Large intestine (tissue), 3 donors: ENCODE results near the gene S1PR3. TPM values are rescaled to one million over a fixed set of nuclear protein-coding genes. Genes with fewer than 3 reads are reported as not detected.
A peak's percentile ranks its signal among the peaks of the same experiment; 100 is the strongest.

Experiments
- DNase-seq, 2 donors: peaks; one replicate each; pipeline versions ENCODE4 v3.0.0 to v3.0.0-alpha.2; 2013
- H3K27ac ChIP-seq: one replicate; pipeline ENCODE4 v1.5.1; 2013; ENCODE audit warnings: low read length
- H3K27me3 ChIP-seq: 2 replicates; pipeline ENCODE4 v1.6.1; 2013; ENCODE audit warnings: low read length; ENCODE audit not compliant: control insufficient read depth, insufficient read depth
- H3K36me3 ChIP-seq: 2 replicates; pipeline ENCODE4 v1.6.1; 2013; ENCODE audit warnings: low read length; ENCODE audit not compliant: control insufficient read depth, insufficient read depth
- H3K4me1 ChIP-seq: one replicate; pipeline ENCODE4 v1.6.1; 2013; ENCODE audit warnings: low read length; ENCODE audit not compliant: control insufficient read depth, insufficient read depth
- H3K4me3 ChIP-seq: one replicate; pipeline ENCODE4 v1.5.1; 2013; ENCODE audit warnings: low read length
- H3K9me3 ChIP-seq: one replicate; pipeline ENCODE4 v1.6.1; 2013; ENCODE audit warnings: mild to moderate bottlenecking, low read depth, low read length, moderate library complexity; ENCODE audit not compliant: control insufficient read depth
- WGBS: methylation state at CpG from one replicate; pipeline ENCODE4 v1.1.5; 2013; ENCODE audit warnings: low lambda C conversion rate; ENCODE audit not compliant: insufficient coverage; 5-methylcytosine and 5-hydroxymethylcytosine counted together
- polyA plus RNA-seq: library from polyadenylated mRNA; unstranded; fragments of 120-200 nt; gene quantifications from one replicate; pipeline ENCODE4 v1.2.1, GENCODE V29; 2013

The S1PR3 gene
- polyA plus RNA-seq, 1 donor = 10.4 TPM

- DNase-seq = no peak
- H3K4me1 ChIP-seq = peaks cover 8% of the 10 kb centered on the region
- no peaks in the 10 kb centered on the region for H3K9me3 ChIP-seq
- H3K36me3 ChIP-seq = no peaks in the 10 kb centered on the region
- no peak overlapping the region for H3K27ac ChIP-seq
- H3K4me3 ChIP-seq = no peak overlapping the region
- WGBS = no CpG with 5 or more reads among the region's 1 CpG
- H3K27me3 ChIP-seq = no peaks in the 10 kb centered on the region
Measured at GRCh38 chr9:88951155-88951542, 40.1 kb upstream of the S1PR3 start.

DNA sequence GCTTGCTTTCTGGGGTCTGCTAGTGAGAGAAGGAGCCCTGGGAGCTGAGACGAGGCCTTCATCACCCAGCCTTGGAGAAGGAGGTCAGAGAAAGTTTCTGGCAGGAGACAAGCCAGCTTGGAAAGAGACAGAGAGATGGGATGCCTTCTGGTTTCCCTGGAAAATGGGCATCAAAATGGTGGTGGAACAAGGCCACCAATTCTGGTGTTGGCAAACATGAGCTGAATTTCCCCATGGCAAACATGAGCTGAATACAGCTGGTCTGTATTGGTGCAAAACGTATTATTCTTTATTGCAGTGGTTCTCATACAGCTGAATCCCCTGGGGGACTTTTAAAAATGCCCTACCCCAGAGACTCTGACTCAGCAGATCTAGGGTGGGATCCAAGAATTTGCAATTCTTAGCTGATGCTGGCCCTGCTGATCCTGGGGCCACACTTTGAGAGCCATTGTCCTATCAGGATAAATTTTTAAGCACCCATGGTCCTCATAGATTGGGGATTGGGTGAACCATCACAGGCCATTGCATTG lies 39.1 kb upstream of the S1PR3 start:
- H3K36me3 ChIP-seq = no peaks in the 10 kb centered on the region
- no CpG with 5 or more reads among the region's 2 CpGs for WGBS
- no peak overlapping the region for H3K27ac ChIP-seq
- DNase-seq = no peak
- no peak overlapping the region for H3K4me3 ChIP-seq
- no peaks in the 10 kb centered on the region for H3K9me3 ChIP-seq
- peaks cover 8% of the 10 kb centered on the region for H3K4me1 ChIP-seq
- no peaks in the 10 kb centered on the region for H3K27me3 ChIP-seq

GRCh38 chr9:88952976-88953375 lies 38.3 kb upstream of the S1PR3 start:
- Histone ChIP-seq H3K36me3 (no peaks in the 10 kb centered on the region), H3K4me1 (peaks cover 8% of the 10 kb centered on the region), H3K9me3 (no peaks in the 10 kb centered on the region), H3K27ac (no peak overlapping the region), H3K4me3 (no peak overlapping the region), H3K27me3 (no peaks in the 10 kb centered on the region)
- no peak for DNase-seq
- WGBS = no CpG with 5 or more reads among the region's 4 CpGs

DNA sequence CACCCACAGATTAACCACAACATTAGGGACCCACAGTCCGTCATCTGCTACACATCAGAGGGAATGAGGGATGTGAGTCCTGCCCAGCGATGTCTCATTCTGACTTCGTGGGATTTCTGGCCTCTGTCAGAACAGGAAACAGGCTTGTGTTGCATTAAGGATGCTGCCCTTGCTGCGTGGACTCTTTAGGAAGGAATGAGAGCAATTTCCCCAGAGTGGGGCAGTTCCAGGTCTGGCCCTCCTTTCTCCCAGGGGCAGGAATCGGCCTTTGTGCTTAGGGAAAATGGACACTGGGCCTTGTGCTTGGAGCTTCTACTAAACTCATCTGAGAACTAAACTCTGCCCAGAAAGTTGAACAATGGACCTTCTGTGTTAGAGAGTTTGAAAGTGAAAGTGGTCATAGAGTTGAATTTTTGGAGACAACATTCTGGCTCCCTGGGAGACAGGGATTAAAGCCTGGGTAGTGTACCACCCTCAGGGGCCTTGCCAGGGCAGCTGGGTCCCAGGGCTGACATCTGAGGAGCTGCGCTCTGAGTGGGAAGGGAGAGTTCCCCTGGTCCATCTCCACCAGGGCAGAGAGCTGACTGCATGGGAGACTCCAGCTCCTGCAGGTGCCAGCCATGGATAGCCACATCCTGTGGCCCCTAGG lies 37.8 kb upstream of the S1PR3 start:
- Histone ChIP-seq H3K36me3 (no peaks in the 10 kb centered on the region), H3K4me1 (peaks cover 8% of the 10 kb centered on the region), H3K4me3 (no peak overlapping the region), H3K27ac (no peak overlapping the region), H3K27me3 (no peaks in the 10 kb centered on the region), H3K9me3 (no peaks in the 10 kb centered on the region)
- no CpG with 5 or more reads among the region's 6 CpGs for WGBS
- DNase-seq = peak in 1 of 2 donors; percentile 31

- no CpG with 5 or more reads among the region's 2 CpGs for WGBS
- H3K4me1 ChIP-seq = peaks cover 6% of the 10 kb centered on the region
- H3K27me3 ChIP-seq = no peaks in the 10 kb centered on the region
- H3K36me3 ChIP-seq = no peaks in the 10 kb centered on the region
- no peaks in the 10 kb centered on the region for H3K9me3 ChIP-seq
- H3K27ac ChIP-seq = no peak overlapping the region
- DNase-seq = no peak
- no peak overlapping the region for H3K4me3 ChIP-seq
Measured at GRCh38 chr9:88954066-88954465, 37.2 kb upstream of the S1PR3 start.

GRCh38 chr9:88957526-88957925 lies 33.7 kb upstream of the S1PR3 start:
- no peaks in the 10 kb centered on the region for H3K27me3 ChIP-seq
- no peak for DNase-seq
- no peaks in the 10 kb centered on the region for H3K9me3 ChIP-seq
- no peaks in the 10 kb centered on the region for H3K4me1 ChIP-seq
- H3K4me3 ChIP-seq = no peak overlapping the region
- WGBS = no CpG with 5 or more reads among the region's 3 CpGs
- H3K27ac ChIP-seq = no peak overlapping the region
- no peaks in the 10 kb centered on the region for H3K36me3 ChIP-seq

DNA sequence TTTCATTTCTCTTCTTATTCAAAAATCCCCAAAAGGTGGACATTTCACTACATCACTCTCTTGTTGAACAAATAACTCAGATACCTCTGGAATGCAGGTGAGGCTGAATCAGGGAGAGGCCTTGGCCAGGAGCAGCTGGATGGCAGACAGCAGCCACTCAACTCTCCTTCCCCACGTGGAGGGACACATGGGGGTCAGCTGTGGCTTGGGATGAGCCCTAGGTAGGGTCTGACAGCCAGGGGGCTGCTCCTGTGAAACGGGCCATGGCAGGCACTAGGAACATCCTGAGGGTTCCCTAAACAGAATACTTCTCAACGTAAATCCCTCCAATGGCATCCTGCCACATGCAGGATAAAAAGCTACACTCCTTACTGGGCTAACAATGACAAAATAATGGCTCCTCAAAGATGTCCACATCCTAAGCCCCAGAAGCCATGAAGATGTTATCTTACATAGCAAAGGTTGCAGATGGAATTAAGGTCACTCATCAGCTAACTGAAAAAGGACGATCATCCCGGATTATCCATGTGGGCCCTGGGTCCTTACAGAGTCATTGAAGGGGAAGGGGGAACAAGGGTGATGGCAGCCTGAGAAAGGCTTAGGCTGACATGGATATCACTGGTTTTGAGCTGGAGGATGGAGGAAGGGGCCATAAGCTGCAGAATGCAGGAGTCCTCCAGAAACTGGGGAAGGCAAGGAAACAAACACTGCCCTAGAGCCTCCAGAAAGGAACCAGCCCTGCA lies 31.4 kb upstream of the S1PR3 start:
- H3K4me3 ChIP-seq = no peak overlapping the region
- H3K4me1 ChIP-seq = no peaks in the 10 kb centered on the region
- no peaks in the 10 kb centered on the region for H3K9me3 ChIP-seq
- 100% methylated on average over 2 of the region's 5 CpGs for WGBS
- no peaks in the 10 kb centered on the region for H3K27me3 ChIP-seq
- H3K36me3 ChIP-seq = no peaks in the 10 kb centered on the region
- H3K27ac ChIP-seq = no peak overlapping the region
- no peak for DNase-seq

- no peaks in the 10 kb centered on the region for H3K9me3 ChIP-seq
- H3K27ac ChIP-seq = no peak overlapping the region
- WGBS = 80% methylated on average over 1 of the region's 3 CpGs
- H3K4me1 ChIP-seq = no peaks in the 10 kb centered on the region
- no peak overlapping the region for H3K4me3 ChIP-seq
- no peaks in the 10 kb centered on the region for H3K27me3 ChIP-seq
- no peaks in the 10 kb centered on the region for H3K36me3 ChIP-seq
- no peak for DNase-seq
Measured at GRCh38 chr9:88960632-88961031, 30.6 kb upstream of the S1PR3 start.

- Histone ChIP-seq H3K4me3 (no peak overlapping the region), H3K27me3 (no peaks in the 10 kb centered on the region), H3K36me3 (no peaks in the 10 kb centered on the region), H3K9me3 (no peaks in the 10 kb centered on the region), H3K27ac (no peak overlapping the region), H3K4me1 (no peaks in the 10 kb centered on the region)
- WGBS = 50% methylated on average over 1 of the region's 8 CpGs
- DNase-seq = no peak
Measured at GRCh38 chr9:88965473-88965872, 25.8 kb upstream of the S1PR3 start.

DNA sequence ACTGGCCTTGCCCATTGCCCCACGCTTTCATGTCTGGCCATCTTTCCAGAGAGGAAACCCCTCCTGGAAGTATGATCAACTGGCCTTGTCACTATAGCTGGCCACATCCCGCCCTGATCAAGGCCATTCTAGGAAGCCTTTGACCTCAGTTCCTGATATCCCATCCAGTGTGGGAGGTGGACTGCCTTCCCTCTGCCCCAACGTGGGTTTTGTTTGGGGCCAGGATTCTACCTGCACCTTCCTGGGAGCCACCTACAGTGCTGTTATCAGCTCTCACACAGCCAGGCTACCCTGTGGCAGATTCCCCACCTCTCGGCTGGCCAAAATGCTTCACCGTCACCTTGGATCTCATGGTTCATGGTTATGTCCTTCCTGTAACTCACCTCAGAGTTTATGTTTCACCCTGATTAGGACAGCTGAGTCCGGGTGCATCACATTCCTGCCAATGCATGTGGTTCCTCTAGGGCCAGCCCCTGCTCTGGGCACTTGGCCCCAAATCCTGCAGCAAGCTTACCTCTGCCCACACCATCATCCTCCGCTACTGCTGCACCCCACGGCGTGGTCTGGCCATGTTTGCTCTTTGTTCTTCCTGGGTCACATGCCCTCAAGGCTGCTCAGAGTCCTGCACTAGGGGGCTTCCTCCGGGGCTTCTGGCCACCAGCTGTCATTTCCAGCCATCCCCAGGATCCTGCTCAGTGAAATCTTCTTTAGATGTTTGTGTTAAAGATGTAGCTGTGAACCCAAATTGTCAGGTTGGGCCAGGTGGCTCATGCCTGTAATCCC lies 24.2 kb upstream of the S1PR3 start:
- no peaks in the 10 kb centered on the region for H3K36me3 ChIP-seq
- H3K4me3 ChIP-seq = no peak overlapping the region
- H3K27ac ChIP-seq = no peak overlapping the region
- DNase-seq = no peak
- H3K9me3 ChIP-seq = no peaks in the 10 kb centered on the region
- WGBS = 90% methylated on average over 2 of the region's 10 CpGs
- no peaks in the 10 kb centered on the region for H3K4me1 ChIP-seq
- H3K27me3 ChIP-seq = no peaks in the 10 kb centered on the region
